ENCODE measurements around the gene LITAF.

GRCh38 chr16:11627292-11627663, 40.6 kb upstream of the LITAF start:
- TF ChIP-seq CTBP1 (IDR thresholded peaks at IDR 0.05; ENCODE audit: borderline replicate concordance), result no peak
- no peak for TF ChIP-seq SUZ12 (IDR thresholded peaks at IDR 0.05)
- TF ChIP-seq FOXK2 (IDR thresholded peaks at IDR 0.05), result no peak
- no peak for TF ChIP-seq TARDBP (IDR thresholded peaks at IDR 0.05)
- TF ChIP-seq HDGF (IDR thresholded peaks at IDR 0.05; ENCODE audit: borderline replicate concordance), result no peak
- TF ChIP-seq BHLHE40 (IDR thresholded peaks at IDR 0.05; ENCODE audit: borderline replicate concordance), result no peak

Data from HEK293T (cell line).